Activated CD4-positive, alpha-beta T cell treated with anti-CD3 and anti-CD28 coated beads, Interleukin-2, amount 50 U/mL, for 1 hour (primary cell): ENCODE results near the gene ELL.
A peak's percentile ranks its signal among the peaks of the same experiment; 100 is the strongest.

ENCODE experiments used
- DNase-seq: peaks from one replicate; pipeline ENCODE4 v3.0.0-alpha.2; 2020

ELL gene

DNA sequence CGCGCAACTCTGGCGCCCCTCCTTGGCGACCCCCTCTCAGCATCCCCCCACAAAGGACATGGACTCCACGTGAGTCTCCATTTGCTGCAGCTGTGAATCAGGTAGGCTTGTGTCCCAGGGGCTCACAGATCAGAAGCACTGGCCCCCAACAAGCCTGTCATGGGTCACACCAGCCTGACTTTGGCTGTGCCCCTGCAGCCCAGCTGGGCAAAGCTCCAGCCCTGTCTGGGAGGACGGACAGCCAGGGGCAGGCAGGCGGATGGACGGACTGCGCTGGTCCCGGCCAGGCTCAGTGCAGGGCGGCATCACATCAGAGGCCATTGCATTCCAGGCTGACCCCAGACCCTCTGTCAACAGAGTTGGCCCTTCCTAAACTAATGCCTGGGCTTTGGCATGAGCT is 55.5 kb downstream of the ELL start:
- DNase-seq = no peak

- DNase-seq = no peak
Measured at GRCh38 chr19:18465964-18466339, 55.9 kb downstream of the ELL start.

DNA sequence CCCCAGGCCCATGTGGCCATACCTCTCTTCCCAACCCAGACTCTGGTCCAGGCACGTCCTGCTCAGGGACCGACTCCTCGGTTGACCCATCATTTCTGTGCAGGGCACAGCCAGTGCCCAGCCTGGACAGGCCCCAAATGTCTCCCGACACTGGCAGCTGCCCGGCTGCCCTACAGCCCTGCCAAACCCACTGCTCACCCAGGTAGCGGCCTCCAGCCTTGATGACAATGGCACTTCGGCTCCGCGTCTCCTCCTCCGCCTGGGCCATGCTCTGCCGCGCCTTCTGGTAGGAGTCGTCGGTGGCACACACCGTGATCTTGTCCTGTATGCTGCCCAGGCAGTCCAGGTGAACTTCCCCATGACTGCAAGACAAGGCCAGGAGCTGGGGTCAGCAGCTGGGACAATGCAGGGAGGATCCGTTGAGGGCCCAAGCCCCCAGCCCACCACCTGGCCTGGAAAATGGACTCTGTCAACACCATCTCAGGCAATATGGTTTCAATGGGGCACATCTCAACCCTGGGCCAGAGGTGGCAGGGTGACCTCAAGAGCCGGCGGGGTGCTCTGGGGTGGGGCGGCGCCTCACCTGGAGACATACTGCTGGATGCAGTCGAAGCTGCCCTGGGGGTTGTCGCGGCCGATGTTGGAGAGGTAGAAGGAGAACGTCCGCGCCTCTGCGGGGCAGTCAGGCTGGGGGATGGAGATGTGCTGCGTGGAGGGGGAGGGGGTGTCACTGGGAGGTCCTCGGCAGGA is 56.5 kb downstream of the ELL start:
- DNase-seq = no peak

DNA sequence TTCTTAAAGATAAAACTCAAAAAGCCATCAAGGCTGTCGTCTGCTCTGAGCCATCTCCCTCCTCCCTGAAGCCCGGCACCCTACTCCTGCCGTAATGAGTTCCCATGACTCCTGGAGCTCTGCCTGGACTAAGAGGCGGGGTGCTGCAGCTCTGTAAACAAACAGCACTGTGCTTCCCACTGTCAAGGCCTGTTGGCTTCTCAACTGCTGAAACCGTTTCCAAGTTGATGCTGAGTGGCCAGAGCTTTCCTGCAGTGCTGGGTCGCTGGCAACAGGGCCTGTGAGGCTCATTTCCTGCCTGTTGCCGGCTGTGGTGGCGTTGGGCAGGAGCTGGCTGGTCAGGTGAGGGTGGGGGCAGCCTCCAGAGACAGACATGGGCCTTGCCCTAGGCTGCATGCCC is 57.2 kb downstream of the ELL start:
- no peak for DNase-seq

GRCh38 chr19:18461471-18461870 is 60.4 kb downstream of the ELL start:
- no peak for DNase-seq

- no peak for DNase-seq
Measured at GRCh38 chr19:18460900-18461299, 61.0 kb downstream of the ELL start.

DNA sequence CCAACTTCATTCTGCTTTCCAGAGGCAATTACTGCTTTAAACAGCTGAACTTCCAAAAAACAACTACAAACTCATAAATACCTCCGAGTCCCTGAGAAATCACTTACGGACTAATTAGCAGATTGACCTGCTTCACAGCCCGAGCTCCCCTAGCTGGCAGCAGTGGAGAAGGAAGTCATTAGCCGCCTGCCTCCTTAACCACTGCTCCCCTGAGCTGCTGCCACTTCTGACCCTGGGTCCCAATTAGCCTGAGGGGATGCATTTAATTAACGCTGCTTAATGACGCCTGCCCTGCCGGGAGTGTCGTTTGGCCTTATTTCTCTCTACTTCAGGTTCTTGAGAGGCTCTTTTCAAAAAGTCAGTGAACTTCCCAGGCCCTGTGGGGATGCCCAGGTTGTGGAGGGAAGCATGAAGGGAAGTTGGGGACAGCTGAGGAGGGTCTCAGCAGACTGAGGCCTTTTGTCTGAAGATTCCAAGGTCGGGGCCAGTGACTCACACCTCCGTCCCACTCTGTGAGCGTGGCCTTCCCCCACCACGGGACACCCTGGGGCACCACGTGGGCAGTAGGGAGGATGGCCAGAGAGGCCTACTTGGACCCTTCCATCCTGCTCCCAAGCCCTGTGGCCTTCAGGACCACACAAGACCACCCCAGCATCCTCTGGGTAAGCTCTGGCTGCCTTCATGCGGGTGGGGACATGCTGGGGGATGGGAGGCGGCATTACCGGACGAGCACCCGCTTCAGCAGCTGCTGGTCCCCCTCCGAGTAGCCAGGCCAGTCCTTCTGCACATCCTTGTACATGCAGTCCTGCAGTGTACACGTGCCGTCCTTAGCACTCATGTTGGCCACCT is 64.2 kb downstream of the ELL start:
- no peak for DNase-seq

DNA sequence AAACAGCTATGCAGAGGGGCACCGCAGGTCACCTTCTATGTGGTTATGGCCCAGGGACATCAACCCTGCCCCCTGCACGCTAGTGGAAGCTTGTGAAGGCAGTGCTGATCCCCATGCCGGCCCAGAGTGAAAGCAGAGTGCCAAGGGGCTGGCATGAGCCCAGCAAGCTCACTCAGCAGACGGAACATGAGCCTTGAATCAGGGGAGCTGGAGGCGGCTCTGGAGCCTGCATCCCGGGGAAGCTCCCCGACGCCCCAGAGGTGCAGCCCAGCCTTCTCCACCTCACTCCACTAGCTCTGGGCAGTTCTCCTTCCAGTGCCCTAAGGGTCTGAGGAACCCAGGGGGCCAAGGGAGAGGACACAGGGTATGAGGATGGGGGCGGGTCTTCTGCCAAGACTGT is 64.9 kb downstream of the ELL start:
- no peak for DNase-seq

DNA sequence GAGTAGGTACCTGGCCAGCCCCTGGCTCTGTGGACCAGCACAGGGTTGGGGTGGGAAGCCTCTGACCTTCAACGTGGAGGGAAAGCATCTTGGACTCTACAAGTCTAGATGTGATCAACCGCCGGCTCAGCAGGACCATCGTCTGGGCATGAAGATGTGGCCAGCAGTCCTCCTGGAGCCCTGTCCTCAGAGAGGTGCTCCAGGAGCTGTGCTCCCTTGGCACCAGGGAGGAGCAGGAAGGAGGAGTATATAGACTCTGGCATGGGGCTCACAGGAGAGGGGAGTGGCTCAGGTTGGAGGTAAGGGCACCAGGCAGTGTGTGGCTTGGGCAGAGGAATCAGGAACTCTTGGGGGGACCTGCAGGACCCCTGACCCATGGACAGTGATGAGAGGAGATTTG is 65.6 kb downstream of the ELL start:
- DNase-seq = no peak

GRCh38 chr19:18453269-18454024 is 68.4 kb downstream of the ELL start:
- no peak for DNase-seq

GRCh38 chr19:18452386-18452785 is 69.5 kb downstream of the ELL start:
- DNase-seq = no peak

GRCh38 chr19:18450931-18451836 is 70.7 kb downstream of the ELL start:
- DNase-seq = peak; percentile 90

DNA sequence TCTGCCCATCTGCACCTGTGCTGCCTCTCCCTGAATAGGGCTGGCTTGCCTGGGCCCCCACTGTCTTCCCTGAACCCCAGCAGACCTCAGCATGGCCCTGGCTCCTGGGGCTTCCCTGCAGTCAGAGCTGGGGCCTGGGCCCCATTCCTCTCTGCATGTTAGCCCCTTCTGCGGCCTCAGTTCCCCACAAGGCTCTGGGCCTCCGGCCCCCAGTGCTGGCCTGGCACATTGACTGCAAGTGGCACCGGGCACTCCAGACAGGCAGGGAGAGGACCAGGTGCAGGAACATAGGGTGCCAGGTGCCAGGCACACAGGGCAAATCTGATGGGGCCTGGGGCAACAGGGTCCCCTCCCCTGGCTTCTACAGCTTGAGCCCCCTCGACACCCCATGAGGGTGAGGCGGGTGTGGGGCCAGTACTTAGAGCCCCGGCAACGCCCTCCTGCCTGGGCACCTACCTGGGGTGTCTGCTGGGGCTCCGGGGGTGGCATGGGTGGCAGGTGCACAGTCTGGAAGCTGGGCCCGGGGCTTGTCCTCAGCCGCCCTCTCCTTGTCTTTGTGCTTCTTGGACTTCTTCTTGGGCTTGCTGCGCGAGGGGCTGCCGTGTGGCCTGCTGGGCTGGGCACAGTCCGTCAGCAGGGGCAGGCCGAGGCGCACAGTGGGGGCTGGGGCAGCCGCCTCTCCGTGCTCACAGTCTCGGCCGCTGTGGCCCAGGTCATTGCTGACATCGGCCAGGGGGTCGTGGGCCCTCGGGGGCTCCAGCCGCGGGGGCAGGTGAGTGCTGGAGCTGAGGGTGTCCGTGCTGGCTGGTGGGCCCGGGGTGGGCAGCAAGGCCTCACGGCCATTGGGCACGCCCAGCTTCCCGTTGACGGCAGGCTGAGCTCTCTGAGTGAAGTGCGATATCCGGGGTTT is 71.6 kb downstream of the ELL start:
- DNase-seq = no peak

GRCh38 chr19:18449552-18449951 is 72.3 kb downstream of the ELL start:
- no peak for DNase-seq

- no peak for DNase-seq
Measured at GRCh38 chr19:18446811-18447359, 75.0 kb downstream of the ELL start.

- no peak for DNase-seq
Measured at GRCh38 chr19:18446145-18446810, 75.6 kb downstream of the ELL start.

GRCh38 chr19:18445262-18445948 is 76.5 kb downstream of the ELL start:
- no peak for DNase-seq

- DNase-seq = no peak
Measured at GRCh38 chr19:18444513-18444912, 77.4 kb downstream of the ELL start.

DNA sequence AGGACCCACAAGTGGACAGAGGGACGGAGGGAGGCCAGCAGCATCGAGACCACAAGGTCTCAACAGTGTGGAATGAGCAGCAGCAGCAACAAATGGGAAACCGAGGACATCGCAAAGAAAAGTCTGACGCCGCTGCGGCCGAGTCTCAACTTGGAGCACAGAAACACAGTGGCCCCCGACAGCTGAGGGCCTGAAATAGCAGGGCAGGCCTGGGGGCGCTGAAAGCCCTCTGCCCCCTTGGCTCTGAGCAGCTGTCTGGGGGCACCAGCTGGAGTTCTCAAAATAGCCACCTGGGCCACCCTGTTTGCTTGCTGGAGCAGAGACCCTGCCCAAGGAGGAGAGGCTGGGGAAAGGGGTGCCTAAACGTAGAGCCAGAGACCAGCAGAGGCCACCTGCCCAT is 78.0 kb downstream of the ELL start:
- no peak for DNase-seq

GRCh38 chr19:18443406-18443805 is 78.5 kb downstream of the ELL start:
- DNase-seq = no peak
